Measurements from ENCODE around the gene GOLGA8B.
"Not testable (repeated sequence)": the region's sequence is repeated elsewhere in the genome, so short reads cannot be mapped to it uniquely, and the experiment has no call there.

- TF ChIP-seq NFRKB, PKNOX1, FOXK2 (IDR thresholded peaks at IDR 0.05): not testable (repeated sequence)
These were observed 11.3 kb downstream of the GOLGA8B start for GRCh38 chr15:34572019-34572641.
